Astrocyte (in vitro differentiated cells and primary cell): ENCODE data around the gene IMP4. TPM values are rescaled to one million over a fixed set of nuclear protein-coding genes. Genes with fewer than 3 reads are reported as not detected.
A peak's percentile ranks its signal among the peaks of the same experiment; 100 is the strongest.

Source experiments
- DNase-seq: peaks from one replicate; pipeline ENCODE4 v3.0.0-alpha.2; 2010; ENCODE audit warnings: low read depth
- FAIRE-seq: peaks from 2 replicates; lab custom pipeline; 2011; peaks lifted over from hg19 to GRCh38; lab: Jason Lieb, UNC
- H2AFZ ChIP-seq: 2 replicates; pipeline ENCODE4 v1.6.0; 2012; ENCODE audit warnings: low read depth, low read length, inconsistent platforms
- H3K27ac ChIP-seq: 2 replicates; pipeline ENCODE4 v1.5.1; 2011; ENCODE audit warnings: low read depth, low read length, inconsistent platforms
- H3K27me3 ChIP-seq: 2 replicates; pipeline ENCODE4 v1.6.0; 2011; ENCODE audit warnings: low read length, inconsistent platforms; ENCODE audit not compliant: insufficient read depth
- H3K36me3 ChIP-seq: 2 replicates; pipeline ENCODE4 v1.5.1; 2011; ENCODE audit warnings: low read length, inconsistent platforms; ENCODE audit not compliant: insufficient read depth
- H3K4me1 ChIP-seq: 2 replicates; pipeline ENCODE4 v1.5.1; 2011; ENCODE audit warnings: low read length, inconsistent platforms; ENCODE audit not compliant: insufficient read depth
- H3K4me2 ChIP-seq: 2 replicates; pipeline ENCODE4 v1.6.0; 2012; ENCODE audit warnings: low read length, inconsistent platforms
- H3K4me3 ChIP-seq: 2 replicates; pipeline ENCODE4 v1.5.1; 2011; ENCODE audit warnings: low read depth, mild to moderate bottlenecking, low read length, inconsistent platforms; ENCODE audit not compliant: insufficient read depth
- H3K79me2 ChIP-seq: 2 replicates; pipeline ENCODE4 v1.6.0; 2012; ENCODE audit warnings: mild to moderate bottlenecking, low read length, inconsistent platforms; ENCODE audit not compliant: insufficient read depth
- H3K9ac ChIP-seq: 2 replicates; pipeline ENCODE4 v1.6.0; 2012; ENCODE audit warnings: mild to moderate bottlenecking, low read length, inconsistent platforms
- H3K9me3 ChIP-seq: 2 replicates; pipeline ENCODE4 v1.5.1; 2012; ENCODE audit warnings: low read depth, mild to moderate bottlenecking, low read length, inconsistent platforms; ENCODE audit not compliant: insufficient read depth
- H4K20me1 ChIP-seq: 2 replicates; pipeline ENCODE4 v1.6.0; 2012; ENCODE audit warnings: low read length, inconsistent platforms; ENCODE audit not compliant: insufficient read depth
- H3K27ac Mint-ChIP-seq: one replicate; pipeline ENCODE4 v1.8.0; 2021; ENCODE audit warnings: mild to moderate bottlenecking, mixed read lengths; ENCODE audit not compliant: unreplicated experiment
- H3K27me3 Mint-ChIP-seq: one replicate; pipeline ENCODE4 v1.8.0; 2021; ENCODE audit warnings: low read depth, mixed read lengths; ENCODE audit not compliant: unreplicated experiment
- H3K36me3 Mint-ChIP-seq: one replicate; pipeline ENCODE4 v1.8.0; 2021; ENCODE audit warnings: low read depth, mixed read lengths; ENCODE audit not compliant: unreplicated experiment
- H3K4me1 Mint-ChIP-seq: one replicate; pipeline ENCODE4 v1.8.0; 2021; ENCODE audit warnings: low read depth, mixed read lengths; ENCODE audit not compliant: unreplicated experiment
- H3K4me3 Mint-ChIP-seq: one replicate; pipeline ENCODE4 v1.8.0; 2021; ENCODE audit warnings: mild to moderate bottlenecking, moderate library complexity, mixed read lengths; ENCODE audit not compliant: unreplicated experiment
- H3K9me3 Mint-ChIP-seq: one replicate; pipeline ENCODE4 v1.8.0; 2021; ENCODE audit warnings: mild to moderate bottlenecking, mixed read lengths; ENCODE audit not compliant: unreplicated experiment
- EZH2 ChIP-seq: IDR thresholded peaks from 2 replicates; pipeline ENCODE4 v1.6.1; 2012; ENCODE audit warnings: mild to moderate bottlenecking, low read length, inconsistent platforms; ENCODE audit not compliant: insufficient read depth
- total RNA-seq: library from RNA; stranded (reverse); gene quantifications from 2 replicates; pipeline ENCODE4 v1.2.1, GENCODE V29; 2021
- TF ChIP-seq, protein P1 (sequence below): IDR thresholded peaks from 2 replicates; pipeline ENCODE4 v1.5.1; 2011; ENCODE audit warnings: low read depth, mild to moderate bottlenecking, inconsistent platforms, low read length, moderate library complexity; ENCODE audit not compliant: insufficient read depth

IMP4 gene
- total RNA-seq, 1 donor from 2014 or later = 65.5 TPM

DNA sequence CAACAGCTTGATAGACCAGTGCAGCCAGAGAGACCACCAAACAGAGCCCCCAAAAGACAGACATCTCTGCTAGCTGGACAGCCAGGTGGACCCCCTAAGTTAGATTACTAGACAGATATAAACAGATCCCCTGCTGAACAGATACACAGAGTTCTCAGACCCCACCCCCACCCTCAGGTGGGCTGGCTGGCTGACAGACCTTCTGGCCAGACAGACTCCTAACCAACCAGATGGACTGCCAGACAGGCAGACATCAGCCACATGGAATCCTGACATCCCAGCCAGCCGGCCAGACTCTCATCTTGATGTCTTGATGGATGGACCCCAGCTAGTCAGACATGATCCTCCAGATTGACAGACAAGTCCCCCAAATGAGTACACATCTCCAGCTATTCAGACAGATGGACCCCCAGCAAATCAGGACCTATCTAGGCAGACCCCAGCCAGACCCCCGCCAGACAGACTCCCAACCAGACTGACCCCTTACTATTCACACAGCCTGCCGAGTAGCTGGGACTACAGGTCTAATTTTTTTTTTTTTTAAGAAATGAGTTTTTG is 31.2 kb downstream of the IMP4 start:
- peaks cover 38% of the 10 kb centered on the region for H4K20me1 ChIP-seq
- H3K27ac Mint-ChIP-seq = no peak overlapping the region
- H3K4me1 ChIP-seq = peaks cover 26% of the 10 kb centered on the region
- DNase-seq = no peak
- peaks cover 24% of the 10 kb centered on the region for H3K4me1 Mint-ChIP-seq
- peaks cover 57% of the 10 kb centered on the region for H3K79me2 ChIP-seq
- peak overlapping the region; percentile 98 for H3K4me2 ChIP-seq
- H3K9me3 ChIP-seq = no peaks in the 10 kb centered on the region
- no peak overlapping the region for H3K27ac ChIP-seq
- peaks cover 4% of the 10 kb centered on the region for H3K36me3 ChIP-seq
- peak overlapping the region; percentile 87 for H3K4me3 Mint-ChIP-seq
- no peak overlapping the region for H3K4me3 ChIP-seq
- no peaks in the 10 kb centered on the region for H3K27me3 ChIP-seq
- TF ChIP-seq, protein P1, sequence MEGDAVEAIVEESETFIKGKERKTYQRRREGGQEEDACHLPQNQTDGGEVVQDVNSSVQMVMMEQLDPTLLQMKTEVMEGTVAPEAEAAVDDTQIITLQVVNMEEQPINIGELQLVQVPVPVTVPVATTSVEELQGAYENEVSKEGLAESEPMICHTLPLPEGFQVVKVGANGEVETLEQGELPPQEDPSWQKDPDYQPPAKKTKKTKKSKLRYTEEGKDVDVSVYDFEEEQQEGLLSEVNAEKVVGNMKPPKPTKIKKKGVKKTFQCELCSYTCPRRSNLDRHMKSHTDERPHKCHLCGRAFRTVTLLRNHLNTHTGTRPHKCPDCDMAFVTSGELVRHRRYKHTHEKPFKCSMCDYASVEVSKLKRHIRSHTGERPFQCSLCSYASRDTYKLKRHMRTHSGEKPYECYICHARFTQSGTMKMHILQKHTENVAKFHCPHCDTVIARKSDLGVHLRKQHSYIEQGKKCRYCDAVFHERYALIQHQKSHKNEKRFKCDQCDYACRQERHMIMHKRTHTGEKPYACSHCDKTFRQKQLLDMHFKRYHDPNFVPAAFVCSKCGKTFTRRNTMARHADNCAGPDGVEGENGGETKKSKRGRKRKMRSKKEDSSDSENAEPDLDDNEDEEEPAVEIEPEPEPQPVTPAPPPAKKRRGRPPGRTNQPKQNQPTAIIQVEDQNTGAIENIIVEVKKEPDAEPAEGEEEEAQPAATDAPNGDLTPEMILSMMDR = no peak
- no peak for TF ChIP-seq EZH2
- H2AFZ ChIP-seq = no peak overlapping the region
- H3K9ac ChIP-seq = no peak overlapping the region
- H3K9me3 Mint-ChIP-seq = no peaks in the 10 kb centered on the region
- H3K27me3 Mint-ChIP-seq = no peaks in the 10 kb centered on the region
- peaks cover 12% of the 10 kb centered on the region for H3K36me3 Mint-ChIP-seq
- no peak for FAIRE-seq

DNA sequence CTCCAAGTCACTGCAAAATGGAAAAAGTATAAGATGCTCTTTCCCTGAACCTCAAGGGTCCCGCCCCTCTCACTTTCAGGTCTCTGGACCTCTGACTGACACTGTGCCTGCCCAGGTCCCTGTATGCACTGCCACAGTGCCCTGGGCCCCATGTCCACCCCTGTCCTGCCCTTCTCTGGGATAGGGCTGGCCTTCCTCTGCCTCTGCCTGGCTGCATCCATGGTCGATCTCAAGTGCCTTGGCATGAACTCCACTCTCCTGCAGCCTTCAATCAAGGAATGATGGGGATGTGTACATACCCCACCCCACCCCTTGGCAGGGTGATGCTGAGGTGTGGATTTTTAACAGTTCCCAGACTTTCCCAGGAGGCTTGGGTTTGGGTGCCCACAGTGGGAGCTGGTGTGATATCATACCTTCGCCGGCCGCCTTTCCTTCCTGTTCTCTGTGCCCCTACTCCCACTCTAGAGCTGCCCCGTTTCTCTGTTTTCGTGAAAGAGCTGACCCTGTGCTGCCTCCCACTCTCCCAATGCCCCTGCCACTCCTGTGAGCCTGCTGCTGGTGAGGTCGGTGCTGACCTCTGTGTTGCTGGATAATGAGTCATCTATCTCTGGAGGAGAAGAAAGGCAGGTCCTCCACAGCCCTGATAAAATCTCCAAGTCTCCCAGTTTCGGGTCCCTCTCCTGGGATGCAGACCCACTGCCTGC is 32.0 kb downstream of the IMP4 start:
- Mint-ChIP-seq H3K4me1 (peaks cover 24% of the 10 kb centered on the region), H3K27me3 (no peaks in the 10 kb centered on the region), H3K4me3 (peak overlapping the region; percentile 87), H3K27ac (peak overlapping the region; percentile 73), H3K9me3 (no peaks in the 10 kb centered on the region), H3K36me3 (peaks cover 15% of the 10 kb centered on the region)
- H3K4me1 ChIP-seq = peaks cover 26% of the 10 kb centered on the region
- H3K79me2 ChIP-seq = peaks cover 62% of the 10 kb centered on the region
- TF ChIP-seq, protein P1 = no peak
- TF ChIP-seq EZH2 = no peak
- H4K20me1 ChIP-seq = peaks cover 47% of the 10 kb centered on the region
- no peak overlapping the region for H2AFZ ChIP-seq
- peak; percentile 33 for DNase-seq
- H3K9ac ChIP-seq = peak overlapping the region; percentile 28
- peaks cover 4% of the 10 kb centered on the region for H3K36me3 ChIP-seq
- H3K27me3 ChIP-seq = no peaks in the 10 kb centered on the region
- H3K4me2 ChIP-seq = peak overlapping the region; percentile 71
- no peak for FAIRE-seq
- no peak overlapping the region for H3K27ac ChIP-seq
- H3K4me3 ChIP-seq = no peak overlapping the region
- no peaks in the 10 kb centered on the region for H3K9me3 ChIP-seq
